Measurements from ENCODE around the gene CCDC169.
"Not testable (repeated sequence)": the region's sequence is repeated elsewhere in the genome, so short reads cannot be mapped to it uniquely, and the experiment has no call there.

Gene CCDC169

DNA sequence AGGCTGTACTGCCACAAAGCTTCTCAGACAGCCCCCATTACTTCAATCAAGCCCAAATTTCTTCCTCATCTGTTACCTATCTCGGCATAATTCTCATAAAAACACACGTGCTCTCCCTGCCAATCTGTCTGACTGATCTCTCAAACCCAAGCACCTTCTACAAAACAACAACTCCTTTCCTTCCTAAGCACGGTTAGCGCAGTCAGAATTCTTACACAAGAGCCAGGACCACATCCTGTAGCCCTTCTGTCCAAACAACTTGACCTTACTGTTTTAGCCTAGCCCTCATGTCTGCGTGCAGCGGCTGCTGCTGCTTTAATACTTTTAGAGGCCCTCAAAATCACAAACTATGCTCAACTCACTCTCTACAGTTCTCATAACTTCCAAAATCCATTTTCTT lies 22.2 kb upstream of the CCDC169 start:
- DNase-seq (ENCODE audit: extremely low read depth in 1 of 2, low read depth in 1 of 2), result not testable (repeated sequence)

DNA sequence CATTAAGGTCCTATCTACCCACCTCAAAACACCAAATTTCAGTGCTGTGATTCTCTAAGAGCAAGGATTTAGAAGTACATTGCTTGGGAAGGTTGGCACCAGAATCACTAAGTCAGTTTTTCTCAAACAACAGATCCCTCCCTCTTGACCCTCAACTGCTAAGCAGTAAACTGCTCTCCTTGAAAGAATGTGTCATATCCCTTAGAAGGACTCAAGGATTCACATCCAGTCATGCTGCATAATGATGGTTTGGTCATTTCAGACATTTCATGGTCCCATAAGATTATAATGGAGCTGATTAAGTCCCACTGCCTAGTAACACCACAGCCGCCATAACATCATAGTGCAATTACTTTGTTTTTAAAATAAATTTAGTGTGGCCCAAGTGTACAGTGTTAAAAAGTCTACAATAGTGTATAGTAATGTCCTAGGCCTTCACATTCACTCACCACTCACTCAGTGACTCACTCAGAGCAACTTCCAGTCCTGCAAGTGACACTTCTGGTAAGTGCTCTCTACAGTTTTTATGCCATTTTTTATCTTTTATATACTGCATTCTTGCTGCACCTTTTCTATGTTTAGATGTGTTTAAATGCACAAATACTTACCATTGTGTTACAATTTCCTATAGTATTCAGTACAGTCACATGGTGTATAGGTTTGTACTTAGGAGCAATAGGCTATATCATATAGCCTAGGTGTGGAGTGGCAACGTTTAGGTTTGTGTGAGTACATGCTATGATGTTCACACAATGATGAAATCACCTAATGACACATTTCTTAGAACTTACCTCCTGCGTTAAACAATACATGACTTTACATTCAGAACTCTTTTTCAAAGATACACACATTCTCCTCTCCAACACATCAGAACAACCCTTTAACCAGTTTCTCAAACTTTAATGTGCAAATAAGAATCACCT lies 15.7 kb upstream of the CCDC169 start:
- no peak for DNase-seq (ENCODE audit: extremely low read depth in 1 of 2, low read depth in 1 of 2)

DNA sequence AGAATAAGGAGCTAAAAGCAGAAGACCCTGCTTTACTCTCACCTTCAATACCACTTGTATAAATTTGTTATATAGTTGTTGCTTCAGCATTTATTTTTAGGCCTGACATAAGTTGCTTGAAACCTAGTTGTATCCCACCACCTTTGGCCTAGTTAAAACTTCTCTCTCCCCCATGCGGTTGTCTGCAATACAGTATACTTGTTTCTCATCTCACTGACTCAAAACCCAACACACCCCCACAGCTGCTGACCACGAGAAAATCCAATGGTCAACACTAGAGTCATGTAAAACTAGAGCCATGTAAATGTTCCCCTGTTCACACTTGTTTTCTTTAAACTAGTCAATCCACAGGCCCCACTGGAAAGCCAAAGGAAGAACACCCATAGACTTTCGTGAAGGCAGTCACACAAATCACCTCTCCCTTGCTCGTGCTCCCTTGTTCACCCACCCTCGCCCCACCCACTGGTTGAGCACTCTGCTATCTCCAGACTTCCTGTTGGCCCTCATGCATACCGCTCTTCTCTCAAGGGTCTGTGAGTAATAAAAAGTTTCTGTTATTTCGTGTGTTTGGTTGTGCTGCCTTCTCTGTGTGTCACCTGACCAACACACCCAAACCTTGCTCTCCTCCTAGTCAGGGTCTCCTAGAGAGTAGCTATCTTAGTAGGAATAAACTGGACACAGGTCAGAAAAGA lies 12.9 kb upstream of the CCDC169 start:
- no peak for DNase-seq (ENCODE audit: extremely low read depth in 1 of 2, low read depth in 1 of 2)

DNA sequence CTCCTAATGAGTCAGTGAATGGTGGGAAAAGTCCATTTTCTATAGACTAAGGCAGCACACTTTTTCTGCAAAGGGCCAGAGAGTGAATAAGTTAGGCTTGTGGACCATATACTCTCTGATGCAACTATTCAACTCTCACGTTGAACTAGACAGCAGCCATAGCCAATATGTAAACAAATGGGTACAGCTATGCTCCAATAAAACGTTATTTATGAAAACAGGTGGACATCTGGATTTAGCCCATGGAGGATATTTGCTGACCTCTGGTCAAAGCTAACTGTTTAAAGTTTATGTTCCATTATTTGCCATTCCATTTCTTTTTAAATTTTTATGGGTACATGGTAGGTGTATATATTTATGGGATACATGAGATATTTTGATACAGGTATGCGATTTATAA lies 4.7 kb upstream of the CCDC169 start:
- DNase-seq (ENCODE audit: extremely low read depth in 1 of 2, low read depth in 1 of 2), result no peak

DNA sequence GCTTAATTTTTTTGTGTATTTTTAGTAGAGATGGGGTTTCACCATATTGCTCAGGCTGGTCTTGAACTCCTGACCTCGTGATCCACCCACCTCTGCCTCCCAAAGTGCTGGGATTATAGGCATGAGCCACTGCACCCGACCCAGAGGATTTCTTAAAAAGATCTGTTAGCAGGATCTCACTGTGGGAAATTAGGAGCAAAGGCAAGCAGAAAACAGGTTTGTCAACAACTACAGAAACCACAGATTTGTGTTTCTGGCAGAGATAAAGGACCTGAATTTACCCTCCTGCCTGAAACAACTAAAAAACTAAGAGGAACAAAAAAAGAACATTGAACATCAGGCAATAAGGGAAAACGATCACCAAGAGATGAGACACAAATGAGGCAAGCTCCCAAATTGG lies 1.9 kb upstream of the CCDC169 start:
- not testable (repeated sequence) for DNase-seq (ENCODE audit: extremely low read depth in 1 of 2, low read depth in 1 of 2)

DNA sequence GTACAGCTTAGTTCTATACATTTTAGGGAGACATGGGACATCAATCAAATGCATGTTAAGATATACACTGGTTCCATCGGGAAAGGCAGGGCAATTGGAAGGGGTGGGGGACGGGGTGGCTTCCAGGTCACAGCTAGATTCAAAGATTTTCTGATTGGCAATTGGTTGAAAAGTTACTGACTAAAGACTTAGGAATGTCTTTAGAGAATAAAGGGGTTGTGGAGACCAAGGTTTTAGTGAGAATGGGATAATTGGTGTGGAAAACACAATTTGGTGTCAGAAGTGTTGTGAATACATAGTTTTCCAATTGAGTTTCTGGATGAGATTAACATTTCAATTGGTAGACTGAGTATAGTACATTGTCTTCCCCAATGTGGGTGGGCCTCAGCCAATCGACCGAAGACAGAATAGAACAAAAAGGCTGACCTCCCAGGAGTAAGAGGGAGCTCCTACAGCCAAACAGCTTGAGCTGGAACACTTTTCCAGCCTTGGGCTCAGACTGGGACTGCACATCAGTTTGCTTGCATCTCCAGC lies 988 bp upstream of the CCDC169 start:
- DNase-seq (ENCODE audit: extremely low read depth in 1 of 2, low read depth in 1 of 2), result no peak

DNA sequence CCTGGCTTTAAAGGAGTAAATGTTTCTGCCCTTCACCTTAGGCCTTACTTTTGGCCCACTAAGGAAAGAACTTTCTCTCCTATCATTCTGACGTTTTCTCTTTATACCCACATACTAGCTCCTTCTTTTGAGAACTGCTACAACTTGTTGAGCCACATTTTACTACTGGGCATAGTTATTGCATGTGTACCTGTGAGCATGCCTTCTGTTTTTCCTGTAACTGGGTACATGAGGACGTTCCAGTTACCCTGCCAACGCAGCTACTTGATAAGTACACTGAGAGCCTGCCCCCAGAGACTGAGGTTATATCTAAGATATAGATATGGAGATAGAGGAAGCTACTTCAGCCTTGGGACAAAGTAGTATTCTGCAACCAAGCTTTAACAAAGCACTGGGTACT lies 3.5 kb downstream of the CCDC169 start:
- no peak for DNase-seq (ENCODE audit: extremely low read depth in 1 of 2, low read depth in 1 of 2)

DNA sequence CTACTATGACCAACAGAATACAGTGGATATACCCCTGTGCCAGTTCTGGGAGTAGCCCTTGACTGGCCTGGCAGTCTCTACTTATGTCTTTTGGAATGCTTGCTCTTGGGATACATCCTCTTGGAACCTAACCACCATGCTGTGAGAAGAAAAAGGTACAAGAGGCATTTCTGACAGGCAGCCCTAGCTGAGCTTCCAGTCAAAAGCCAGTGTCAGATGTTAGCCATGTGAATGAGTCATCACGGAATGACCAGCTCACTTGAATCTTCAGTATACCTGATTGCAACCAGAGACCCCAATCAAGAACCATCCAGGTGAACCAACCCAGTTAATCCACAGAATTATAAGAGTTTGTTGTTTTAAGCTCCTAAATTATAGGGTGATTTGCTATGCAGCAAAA lies 4.1 kb downstream of the CCDC169 start:
- DNase-seq (ENCODE audit: extremely low read depth in 1 of 2, low read depth in 1 of 2), result no peak

DNA sequence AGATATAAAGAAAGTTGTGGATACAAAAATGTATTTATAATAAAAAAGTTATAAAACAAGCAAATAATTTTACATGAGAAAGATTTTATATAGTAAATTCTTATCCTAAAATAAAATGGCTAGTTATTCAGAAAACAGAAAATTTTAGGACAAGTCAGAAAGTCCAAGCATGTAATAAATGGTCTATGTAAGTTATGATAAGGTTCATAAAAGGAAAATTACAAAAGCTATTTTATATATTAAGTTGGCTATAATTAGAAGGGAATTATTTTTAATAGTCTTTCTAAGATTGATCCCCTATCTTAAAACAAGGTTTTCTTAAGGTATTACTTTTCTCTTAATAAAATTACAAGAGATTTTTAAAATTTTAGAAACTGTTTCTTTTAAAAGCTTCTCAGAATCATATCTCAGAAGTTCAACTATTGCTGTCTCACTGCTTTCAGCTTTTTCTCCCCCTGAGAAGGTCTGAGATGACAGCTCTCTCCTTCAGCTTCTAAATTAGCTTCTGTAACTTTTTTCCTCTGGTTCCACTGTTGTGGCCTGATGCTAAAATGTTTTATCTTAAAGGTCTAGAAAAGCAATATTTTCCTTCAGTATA lies 8.7 kb downstream of the CCDC169 start:
- DNase-seq (ENCODE audit: extremely low read depth in 1 of 2, low read depth in 1 of 2), result no peak

DNA sequence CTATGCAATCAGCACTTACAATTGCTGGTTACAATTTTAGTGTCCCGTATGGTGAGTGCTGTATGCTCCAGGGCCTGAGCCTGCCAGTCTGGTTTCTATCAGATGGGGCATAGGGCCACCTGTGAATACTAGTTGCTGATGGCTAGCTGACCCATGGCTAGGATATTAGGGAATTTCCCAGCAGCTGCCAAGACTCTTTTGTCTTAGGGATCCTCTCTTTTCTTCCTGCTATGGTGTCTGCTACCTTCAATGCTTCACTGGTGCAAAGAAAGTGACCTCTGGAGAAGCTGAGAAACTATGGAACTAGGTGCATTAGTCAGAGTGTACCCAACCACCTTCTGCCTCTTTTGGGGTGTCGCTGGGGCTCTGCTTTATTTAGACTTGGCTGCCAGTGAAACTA lies 11.6 kb downstream of the CCDC169 start:
- no peak for DNase-seq (ENCODE audit: extremely low read depth in 1 of 2, low read depth in 1 of 2)

DNA sequence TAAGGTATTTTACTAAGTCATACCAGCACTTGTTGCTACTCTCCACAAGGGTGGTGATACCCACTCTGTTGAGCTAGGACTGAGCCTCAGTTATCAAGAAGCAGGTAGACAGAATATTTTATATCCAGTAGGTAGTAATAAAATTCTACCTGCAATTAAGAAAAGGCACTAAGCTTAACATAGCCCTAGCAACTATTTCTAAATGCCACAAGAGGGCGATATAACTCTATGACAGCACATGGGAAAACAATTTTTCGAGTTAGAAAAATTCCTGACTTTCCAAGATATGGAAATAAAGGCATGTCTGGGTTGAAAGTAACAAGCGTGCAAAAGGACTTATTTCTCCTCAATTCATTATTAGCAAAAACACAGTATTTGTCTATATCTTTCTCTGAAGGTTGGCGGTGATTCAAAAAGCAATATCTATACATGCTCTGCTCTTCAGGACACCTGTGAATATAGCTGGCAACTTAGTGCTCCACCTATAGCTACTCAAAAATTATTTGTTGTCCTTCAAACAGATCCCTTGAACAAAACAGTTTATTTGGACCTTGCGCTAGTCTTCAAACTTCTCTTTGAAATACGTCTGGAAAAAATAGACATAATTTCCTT lies 14.7 kb downstream of the CCDC169 start:
- no peak for DNase-seq (ENCODE audit: extremely low read depth in 1 of 2, low read depth in 1 of 2)

DNA sequence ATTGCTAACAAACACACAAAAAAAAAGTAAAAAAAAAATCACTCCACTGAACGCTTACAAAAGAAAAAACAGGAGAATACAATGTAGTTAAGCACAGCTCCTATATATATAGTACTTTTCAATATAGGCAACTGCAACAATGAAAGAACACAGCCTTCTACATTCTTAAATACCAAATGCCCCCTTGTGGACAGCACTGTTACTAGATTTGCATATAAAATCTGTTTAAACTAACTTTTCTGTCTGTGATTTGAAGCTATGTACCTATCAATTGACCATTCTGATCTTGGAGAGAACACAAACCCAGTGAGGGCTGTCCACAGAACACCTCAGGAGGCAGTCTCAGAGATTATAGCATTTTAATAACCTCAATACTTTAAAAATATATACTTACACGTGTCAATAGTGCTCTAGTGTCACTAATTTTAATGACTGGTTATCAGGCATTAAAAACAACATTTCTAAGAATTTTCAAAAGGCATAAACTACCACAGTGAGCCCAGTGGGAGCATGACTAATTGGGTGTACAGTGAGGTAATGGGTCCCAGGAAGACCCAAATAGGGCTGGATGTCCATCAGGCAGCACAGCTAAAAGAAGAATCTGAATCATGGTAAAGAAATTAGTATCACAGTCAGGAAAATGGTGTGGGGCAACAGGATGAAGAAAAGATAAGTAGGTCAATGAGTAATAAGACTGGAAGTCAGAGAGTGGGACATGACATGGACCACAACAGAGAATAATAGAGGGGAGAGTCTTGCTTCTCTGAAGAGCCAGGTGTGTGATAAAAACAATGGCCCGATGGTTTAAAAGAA lies 22.2 kb downstream of the CCDC169 start:
- DNase-seq (ENCODE audit: extremely low read depth in 1 of 2, low read depth in 1 of 2), result no peak

DNA sequence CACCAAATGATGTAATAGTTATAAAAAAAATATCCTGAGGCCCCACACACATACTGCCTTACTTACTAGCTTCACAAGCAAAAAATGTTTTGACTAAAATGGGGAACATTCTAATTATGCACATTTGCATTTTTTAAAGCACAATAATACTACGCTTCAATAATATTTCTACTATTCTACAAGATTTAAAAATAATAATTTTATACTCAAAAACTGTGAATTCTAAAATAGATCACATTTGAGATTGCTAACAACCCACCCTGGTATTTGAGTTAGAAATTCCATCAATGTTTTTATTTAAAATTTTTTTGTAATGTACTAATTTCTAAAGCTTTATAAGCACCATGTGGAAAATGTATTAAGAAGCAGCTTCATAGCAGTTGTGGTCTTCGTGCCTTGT lies 24.2 kb downstream of the CCDC169 start:
- no peak for DNase-seq (ENCODE audit: extremely low read depth in 1 of 2, low read depth in 1 of 2)

DNA sequence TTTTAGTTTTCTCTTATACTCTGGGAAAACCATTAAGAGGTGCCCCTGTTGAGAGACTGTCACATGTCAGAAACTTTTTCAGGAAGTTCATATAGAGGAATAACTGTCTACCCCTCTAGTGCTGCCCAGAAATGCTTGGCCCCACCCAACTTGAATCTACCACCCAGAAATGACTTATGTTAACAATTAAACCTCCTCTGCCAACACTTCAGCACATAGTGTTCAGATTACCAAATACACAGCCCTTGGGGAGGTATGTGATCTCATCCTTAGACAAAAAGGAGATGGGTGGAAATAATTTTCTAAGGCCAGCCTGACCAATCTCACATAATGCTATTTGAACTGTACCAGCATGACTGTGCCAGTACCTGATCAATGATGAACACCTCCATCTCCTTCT lies 35.6 kb downstream of the CCDC169 start:
- no peak for DNase-seq (ENCODE audit: extremely low read depth in 1 of 2, low read depth in 1 of 2)

DNA sequence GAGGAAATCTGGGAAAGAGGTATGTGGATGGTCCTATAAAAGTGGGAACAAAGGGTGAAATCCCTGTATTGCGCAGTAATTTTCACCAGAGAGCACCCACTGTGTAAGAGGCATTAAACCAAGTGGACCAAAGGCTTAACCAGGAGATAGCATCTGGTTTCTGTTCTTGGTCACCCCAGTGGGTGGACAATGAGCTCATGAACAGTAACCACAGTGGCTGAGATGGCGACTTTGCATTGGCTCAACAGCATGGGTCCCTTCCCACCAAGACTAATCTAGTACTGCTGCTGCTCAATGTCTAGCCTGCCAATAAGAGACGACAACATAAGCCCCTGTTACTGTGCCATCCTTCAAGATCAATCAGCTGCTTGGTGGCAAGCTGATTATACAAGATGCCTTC lies 36.6 kb downstream of the CCDC169 start:
- DNase-seq (ENCODE audit: extremely low read depth in 1 of 2, low read depth in 1 of 2), result no peak

DNA sequence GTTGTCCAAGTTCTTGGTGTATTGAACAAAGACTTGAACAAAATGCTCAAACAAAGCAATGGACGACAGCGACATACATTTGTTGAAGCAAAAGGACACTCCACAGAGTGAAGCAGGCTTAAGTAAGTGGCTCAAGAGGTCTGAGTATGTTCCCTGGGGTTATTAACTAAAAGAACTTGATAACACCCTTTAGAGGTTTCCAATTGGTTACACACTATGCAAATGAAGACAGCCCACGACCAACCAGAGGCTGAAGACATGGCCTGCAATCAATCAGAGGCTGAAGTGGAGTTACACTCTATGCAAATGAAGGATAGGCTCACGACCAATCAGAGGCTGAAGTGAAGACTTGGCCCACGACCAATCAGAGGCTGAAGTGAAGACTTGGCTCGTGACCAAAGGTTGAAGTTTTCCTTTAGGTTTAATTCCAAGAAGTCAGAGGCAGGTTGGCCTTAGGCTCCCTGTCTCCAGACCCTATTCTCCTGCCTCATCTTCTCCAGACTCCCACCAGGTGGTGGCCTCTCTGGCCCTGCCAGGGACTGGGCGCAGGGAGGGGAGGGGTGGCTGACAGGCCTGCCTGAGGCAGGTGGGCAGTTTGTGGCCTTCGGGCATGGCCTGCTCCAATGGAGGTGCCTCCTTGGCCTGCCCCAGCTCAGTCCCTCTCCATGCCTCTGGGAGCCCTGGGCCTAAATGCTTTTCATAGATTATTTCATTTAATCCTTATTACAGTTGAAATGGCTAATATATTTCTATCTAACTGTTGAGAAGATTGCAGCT lies 38.1 kb downstream of the CCDC169 start:
- DNase-seq (ENCODE audit: extremely low read depth in 1 of 2, low read depth in 1 of 2), result no peak

DNA sequence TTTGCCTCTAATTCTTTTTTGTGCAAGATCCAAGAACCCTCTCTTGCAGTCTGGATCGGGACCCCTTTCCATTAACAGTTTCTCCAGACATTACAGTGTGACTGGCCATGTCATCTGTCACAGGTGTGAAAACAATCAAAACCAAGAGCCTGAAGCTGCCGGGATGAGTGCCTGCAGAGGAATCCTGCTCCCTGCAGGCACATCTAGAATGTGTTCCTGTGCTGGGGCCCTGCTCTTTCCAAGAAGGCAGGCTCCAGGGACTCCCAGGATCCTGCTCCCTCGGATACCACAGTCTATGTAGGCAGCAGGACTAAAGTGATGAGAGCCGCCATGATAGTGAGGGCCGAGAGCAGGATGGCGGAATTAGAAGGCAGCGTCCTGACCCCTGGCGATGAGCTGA lies 38.8 kb downstream of the CCDC169 start:
- no peak for DNase-seq (ENCODE audit: extremely low read depth in 1 of 2, low read depth in 1 of 2)

DNA sequence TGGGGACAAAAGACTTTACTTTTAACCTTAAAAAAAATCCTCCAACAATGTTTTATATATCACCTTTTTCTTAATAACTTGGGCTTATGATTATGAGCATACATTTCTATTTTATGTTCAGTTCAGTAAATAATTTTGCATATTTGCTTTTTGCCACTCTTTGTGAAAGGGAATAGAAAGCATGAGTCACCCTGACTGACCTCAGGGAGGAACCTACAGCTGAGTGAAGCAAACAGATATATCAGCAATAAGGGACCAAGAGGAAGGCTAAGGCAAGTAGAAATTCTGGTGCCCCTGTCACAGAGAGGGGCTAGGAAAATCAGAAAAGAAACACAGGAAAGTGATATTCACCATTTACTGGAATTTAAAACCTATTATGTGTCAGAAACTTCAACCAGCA lies 46.1 kb downstream of the CCDC169 start:
- DNase-seq (ENCODE audit: extremely low read depth in 1 of 2, low read depth in 1 of 2), result no peak

DNA sequence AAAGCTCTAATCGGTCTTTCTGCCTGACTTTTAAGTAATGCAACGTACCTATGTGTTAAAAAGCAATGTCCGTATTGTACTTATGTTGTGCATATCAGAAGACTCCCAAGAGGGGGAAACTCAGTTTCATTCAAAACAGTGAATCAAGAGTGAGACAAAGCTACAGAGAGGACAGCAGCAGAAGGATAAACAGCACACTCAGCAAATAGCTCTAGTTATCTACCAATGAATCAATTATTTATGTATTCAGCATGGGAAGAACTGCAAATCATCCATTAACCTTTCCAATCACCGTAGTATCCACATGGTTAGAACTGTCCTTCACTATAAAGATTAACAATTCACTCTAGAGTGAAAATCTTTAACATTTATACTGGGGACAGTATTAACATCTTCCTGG lies 46.6 kb downstream of the CCDC169 start:
- no peak for DNase-seq (ENCODE audit: extremely low read depth in 1 of 2, low read depth in 1 of 2)

DNA sequence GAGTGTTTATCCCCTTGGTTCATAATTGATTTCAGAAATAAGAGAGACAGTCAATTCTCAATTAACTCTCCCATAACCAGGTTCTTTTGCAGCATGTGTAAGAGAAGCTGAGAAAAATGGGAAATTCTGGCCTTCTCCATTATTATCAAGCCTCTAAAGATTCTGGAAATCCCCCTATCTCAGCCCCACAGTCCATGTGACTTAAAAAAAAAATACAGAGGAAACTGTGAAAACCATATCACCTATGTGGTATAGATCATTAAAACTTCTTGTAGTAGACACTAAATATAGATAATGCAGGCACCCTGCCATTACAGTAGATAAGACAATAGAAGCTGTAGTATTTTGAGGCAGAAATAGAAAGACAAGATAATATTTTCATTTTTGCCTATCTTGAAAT lies 48.9 kb downstream of the CCDC169 start:
- DNase-seq (ENCODE audit: extremely low read depth in 1 of 2, low read depth in 1 of 2), result no peak

Measured in activated CD8-positive, alpha-beta memory T cell treated with anti-CD3 and anti-CD28 coated beads for 1 hour (primary cell).